A673 (cell line): ENCODE data around the gene ZNF597. TPM values are rescaled to one million over a fixed set of nuclear protein-coding genes. Genes with fewer than 3 reads are reported as not detected.

Source experiments
- BruUV-seq: library from RNA; stranded (reverse); fragments of 400-500 nt; replicated peaks from 2 replicates; lab custom pipeline; 2021; lab: Mats Ljungman, UMichigan
- CTCF ChIA-PET: fragments of 300-600 bp; sonication (Branson Sonifier 250); formaldehyde crosslinking; loops from one replicate; lab custom pipeline; 2022; ENCODE audit warnings: antibody characterized with exemption; lab: Charles Lee
- POLR2A ChIA-PET: fragments of 300-600 bp; sonication (Branson Sonifier 250); formaldehyde crosslinking; loops from one replicate; lab custom pipeline; 2022; ENCODE audit warnings: antibody characterized with exemption; ENCODE audit not compliant: low non-redundant PET; lab: Charles Lee
- DNase-seq: peaks from one replicate; pipeline ENCODE4 v3.0.0-alpha.2; 2015; ENCODE audit warnings: low spot score
- H3K27ac ChIP-seq: fragments of 200-600 bp; sonication (generic); 2 replicates; pipeline ENCODE4 v1.5.1; 2016; ENCODE audit warnings: mixed run types, low read depth, mild to moderate bottlenecking, mixed read lengths, antibody characterized with exemption, low read length; ENCODE audit not compliant: poor library complexity, severe bottlenecking
- H3K27me3 ChIP-seq: fragments of 200-600 bp; sonication (generic); replicated peaks from 2 replicates; pipeline ENCODE4 v1.6.1; 2017; ENCODE audit warnings: mixed run types, low read depth, mild to moderate bottlenecking, mixed read lengths, antibody characterized with exemption, low read length; ENCODE audit not compliant: insufficient read depth, poor library complexity
- H3K36me3 ChIP-seq: fragments of 200-600 bp; sonication (generic); 2 replicates; pipeline ENCODE4 v1.6.1; 2016; ENCODE audit warnings: mixed run types, mild to moderate bottlenecking, mixed read lengths, antibody characterized with exemption, low read length; ENCODE audit not compliant: insufficient read depth, poor library complexity, severe bottlenecking
- H3K4me1 ChIP-seq: fragments of 200-600 bp; sonication (generic); 2 replicates; pipeline ENCODE4 v1.6.1; 2017; ENCODE audit warnings: mixed run types, mild to moderate bottlenecking, mixed read lengths, antibody characterized with exemption, low read length; ENCODE audit not compliant: insufficient read depth, poor library complexity, severe bottlenecking
- H3K4me3 ChIP-seq: fragments of 200-600 bp; sonication (generic); 2 replicates; pipeline ENCODE4 v1.5.1; 2016; ENCODE audit warnings: low read depth, mixed run types, mild to moderate bottlenecking, mixed read lengths, low read length; ENCODE audit not compliant: poor library complexity, severe bottlenecking
- H3K9me3 ChIP-seq: fragments of 200-600 bp; sonication (generic); 2 replicates; pipeline ENCODE4 v1.6.1; 2016; ENCODE audit warnings: mixed run types, low read depth, mild to moderate bottlenecking, mixed read lengths, antibody characterized with exemption, low read length; ENCODE audit not compliant: poor library complexity, severe bottlenecking
- CTCF ChIP-seq: fragments of 300-800, 200-600 bp; sonication (generic); conservative IDR thresholded peaks from 2 replicates; pipeline ENCODE4 v1.5.1; 2017; ENCODE audit warnings: low read depth, mild to moderate bottlenecking, antibody characterized with exemption, low read length, moderate library complexity, mixed read lengths
- EZH2 ChIP-seq: fragments of 200-600 bp; sonication (generic); IDR thresholded peaks from 2 replicates; pipeline ENCODE4 v1.6.1; 2017; ENCODE audit warnings: borderline replicate concordance, low read depth, mild to moderate bottlenecking, mixed read lengths, antibody characterized with exemption, low read length; ENCODE audit not compliant: poor library complexity, severe bottlenecking
- intact Hi-C: fragments of 100-400 bp; cut with micrococcal nuclease; formaldehyde crosslinking; loops from one replicate; pipeline ENCODE4 v1.10.0; 2022; ENCODE audit not compliant: unreplicated experiment
- total RNA-seq: library from RNA; stranded (reverse); gene quantifications from 2 replicates; pipeline ENCODE4 v1.2.3, GENCODE V29; 2021

The ZNF597 gene
- total RNA-seq, 1 experiment from 2014 or later, result 2.8 TPM

- H3K4me1 ChIP-seq, result no peaks in the 10 kb centered on the region
- no peaks in the 10 kb centered on the region for H3K36me3 ChIP-seq
- H3K9me3 ChIP-seq, result no peaks in the 10 kb centered on the region
- peak; percentile 80 for DNase-seq
- peaks cover 26% of the 10 kb centered on the region for H3K27me3 ChIP-seq
- ChIA-PET CTCF (no interaction called here), POLR2A (no interaction called here)
- no peak overlapping the region for H3K27ac ChIP-seq
- peak overlapping the region; percentile 40 for H3K4me3 ChIP-seq
- intact Hi-C loops, result no loop called here
- no TSS peak for BruUV-seq
- no peak for TF ChIP-seq EZH2
- TF ChIP-seq CTCF, result no peak
Observed at GRCh38 chr16:3431779-3432219, 11.5 kb downstream of the ZNF597 start.

GRCh38 chr16:3413730-3414379, 29.4 kb downstream of the ZNF597 start:
- no peak for TF ChIP-seq EZH2
- Histone ChIP-seq H3K27ac (no peak overlapping the region), H3K9me3 (peaks cover 51% of the 10 kb centered on the region), H3K4me1 (no peaks in the 10 kb centered on the region), H3K36me3 (peaks cover 3% of the 10 kb centered on the region), H3K4me3 (no peak overlapping the region), H3K27me3 (no peaks in the 10 kb centered on the region)
- intact Hi-C loops, result no loop called here
- CTCF ChIA-PET, result no interaction called here
- no TSS peak for BruUV-seq
- POLR2A ChIA-PET, result interaction anchor here (0.6 kb wide), 1 partner anchor 11 kb away, joined by 4 read pairs; no protein-coding TSS in a partner anchor
- no peak for DNase-seq

GRCh38 chr16:3408561-3409197, 34.6 kb downstream of the ZNF597 start:
- H3K27ac ChIP-seq, result no peak overlapping the region
- ChIA-PET CTCF (no interaction called here), POLR2A (no interaction called here)
- no peak for TF ChIP-seq EZH2
- TF ChIP-seq CTCF, result no peak
- peaks cover 35% of the 10 kb centered on the region for H3K36me3 ChIP-seq
- DNase-seq, result no peak
- no peak overlapping the region for H3K4me3 ChIP-seq
- H3K27me3 ChIP-seq, result no peaks in the 10 kb centered on the region
- no TSS peak for BruUV-seq
- intact Hi-C loops, result no loop called here
- peaks cover 89% of the 10 kb centered on the region for H3K9me3 ChIP-seq
- no peaks in the 10 kb centered on the region for H3K4me1 ChIP-seq
